ENCODE measurements around the gene IL4I1.
A peak's percentile ranks its signal among the peaks of the same experiment; 100 is the strongest.
"Not testable (repeated sequence)": the region's sequence is repeated elsewhere in the genome, so short reads cannot be mapped to it uniquely, and the experiment has no call there.

IL4I1 gene

DNA sequence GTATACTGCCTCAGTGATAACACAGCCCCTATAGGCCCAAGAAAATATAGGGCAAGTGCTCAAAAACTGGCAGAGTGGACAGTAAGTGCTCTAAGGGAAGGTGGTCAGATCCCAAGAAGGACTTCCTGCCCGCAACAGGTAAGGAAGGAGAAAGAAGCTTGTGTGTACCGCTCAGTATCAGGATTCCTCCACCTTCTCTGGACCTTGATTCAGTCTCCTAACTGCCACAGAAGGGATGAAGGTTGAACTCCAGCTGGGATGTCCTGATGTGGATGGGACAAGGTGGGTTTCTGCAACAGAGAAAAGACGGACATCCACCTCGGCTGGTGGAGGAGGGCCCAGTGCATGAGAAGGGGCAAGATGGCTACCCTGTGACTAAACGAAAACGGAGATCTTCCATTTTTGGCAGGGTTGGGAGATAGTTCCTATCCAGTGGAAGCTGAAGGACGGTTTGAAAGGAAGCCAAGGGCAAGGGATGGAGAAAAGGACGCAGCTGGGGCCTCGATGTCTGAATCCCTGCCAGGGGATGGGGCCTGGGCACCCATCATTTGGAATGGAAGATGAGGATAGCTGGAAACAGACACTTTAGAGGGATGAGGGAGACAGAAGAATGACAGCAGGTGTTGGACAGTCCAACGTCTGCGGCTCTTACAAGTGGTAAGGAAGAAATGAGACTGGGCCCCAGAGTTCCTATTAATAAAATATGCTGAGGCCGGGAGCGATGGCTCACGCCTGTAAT is 31.0 kb upstream of the IL4I1 start:
- H3K36me3 ChIP-seq (ENCODE audit: insufficient read depth, low read length), result peaks cover 88% of the 10 kb centered on the region
- TF ChIP-seq EZH2 (IDR thresholded peaks at IDR 0.05) (no peak), POLR2AphosphoS5 (IDR thresholded peaks at IDR 0.05; ENCODE audit: borderline replicate concordance, low read depth, low read length) (peak; percentile 12; the same call in 1 of the 2 replicates), FOXP2 (optimal IDR thresholded peaks at IDR 0.05; ENCODE audit: control extremely low read depth, extremely low read length, insufficient read depth) (no peak)
- no peaks in the 10 kb centered on the region for H3K9me3 ChIP-seq (ENCODE audit: low read depth, low read length)
- peak overlapping the region; percentile 94 for H3K4me3 ChIP-seq
- H3K9ac ChIP-seq (ENCODE audit: insufficient read length), result peak overlapping the region; percentile 100
- H3K27ac ChIP-seq, result peak overlapping the region; percentile 99
- no peak for DNase-seq (ENCODE audit: low read depth, low spot score)

DNA sequence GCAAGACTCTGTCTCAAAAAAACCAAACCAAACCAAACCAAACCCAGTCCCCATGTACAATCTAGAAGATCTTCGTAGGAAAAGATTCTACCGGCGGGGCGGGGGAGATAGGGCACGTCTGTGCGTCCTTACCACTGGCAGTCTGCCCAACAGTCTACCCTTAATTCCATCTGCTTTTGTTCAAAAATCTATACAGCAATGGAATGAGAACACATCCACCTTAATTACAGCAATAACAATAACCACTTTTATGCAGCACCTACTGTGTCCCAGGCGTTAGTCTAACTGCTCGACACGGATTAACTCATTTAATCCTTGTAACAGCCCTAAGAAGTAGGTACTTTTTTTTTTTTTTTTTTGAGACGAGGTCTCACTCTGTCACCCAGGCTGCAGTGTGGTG is 29.8 kb upstream of the IL4I1 start:
- no peak overlapping the region for H3K27ac ChIP-seq
- no peak overlapping the region for H3K9ac ChIP-seq (ENCODE audit: insufficient read length)
- TF ChIP-seq FOXP2 (optimal IDR thresholded peaks at IDR 0.05; ENCODE audit: control extremely low read depth, extremely low read length, insufficient read depth) (no peak), EZH2 (IDR thresholded peaks at IDR 0.05) (no peak), POLR2AphosphoS5 (IDR thresholded peaks at IDR 0.05; ENCODE audit: borderline replicate concordance, low read depth, low read length) (no peak)
- no peak overlapping the region for H3K4me3 ChIP-seq
- no peak for DNase-seq (ENCODE audit: low read depth, low spot score)
- peaks cover 89% of the 10 kb centered on the region for H3K36me3 ChIP-seq (ENCODE audit: insufficient read depth, low read length)
- H3K9me3 ChIP-seq (ENCODE audit: low read depth, low read length), result no peaks in the 10 kb centered on the region

GRCh38 chr19:49925486-49925885 is 28.8 kb upstream of the IL4I1 start:
- H3K36me3 ChIP-seq (ENCODE audit: insufficient read depth, low read length), result peaks cover 89% of the 10 kb centered on the region

GRCh38 chr19:49924881-49925210 is 28.2 kb upstream of the IL4I1 start:
- peaks cover 86% of the 10 kb centered on the region for H3K36me3 ChIP-seq (ENCODE audit: insufficient read depth, low read length)
- peak overlapping the region; percentile 44 for H3K4me3 ChIP-seq
- H3K9me3 ChIP-seq (ENCODE audit: low read depth, low read length); DNase-seq (ENCODE audit: low read depth, low spot score): not testable (repeated sequence)
- H3K27ac ChIP-seq, result peak overlapping the region; percentile 95
- H3K9ac ChIP-seq (ENCODE audit: insufficient read length), result peak overlapping the region; percentile 68

More at GRCh38 chr19:49925486-49925885, 28.8 kb upstream of the IL4I1 start:
- Histone ChIP-seq H3K27ac (peak overlapping the region; percentile 95; the same call in 1 of the 2 replicates), H3K9ac (ENCODE audit: insufficient read length) (no peak overlapping the region), H3K4me3 (no peak overlapping the region), H3K9me3 (ENCODE audit: low read depth, low read length) (no peaks in the 10 kb centered on the region)
- no peak for DNase-seq (ENCODE audit: low read depth, low spot score)
- TF ChIP-seq EZH2 (IDR thresholded peaks at IDR 0.05) (no peak), FOXP2 (optimal IDR thresholded peaks at IDR 0.05; ENCODE audit: control extremely low read depth, extremely low read length, insufficient read depth) (no peak), POLR2AphosphoS5 (IDR thresholded peaks at IDR 0.05; ENCODE audit: borderline replicate concordance, low read depth, low read length) (no peak)

DNA sequence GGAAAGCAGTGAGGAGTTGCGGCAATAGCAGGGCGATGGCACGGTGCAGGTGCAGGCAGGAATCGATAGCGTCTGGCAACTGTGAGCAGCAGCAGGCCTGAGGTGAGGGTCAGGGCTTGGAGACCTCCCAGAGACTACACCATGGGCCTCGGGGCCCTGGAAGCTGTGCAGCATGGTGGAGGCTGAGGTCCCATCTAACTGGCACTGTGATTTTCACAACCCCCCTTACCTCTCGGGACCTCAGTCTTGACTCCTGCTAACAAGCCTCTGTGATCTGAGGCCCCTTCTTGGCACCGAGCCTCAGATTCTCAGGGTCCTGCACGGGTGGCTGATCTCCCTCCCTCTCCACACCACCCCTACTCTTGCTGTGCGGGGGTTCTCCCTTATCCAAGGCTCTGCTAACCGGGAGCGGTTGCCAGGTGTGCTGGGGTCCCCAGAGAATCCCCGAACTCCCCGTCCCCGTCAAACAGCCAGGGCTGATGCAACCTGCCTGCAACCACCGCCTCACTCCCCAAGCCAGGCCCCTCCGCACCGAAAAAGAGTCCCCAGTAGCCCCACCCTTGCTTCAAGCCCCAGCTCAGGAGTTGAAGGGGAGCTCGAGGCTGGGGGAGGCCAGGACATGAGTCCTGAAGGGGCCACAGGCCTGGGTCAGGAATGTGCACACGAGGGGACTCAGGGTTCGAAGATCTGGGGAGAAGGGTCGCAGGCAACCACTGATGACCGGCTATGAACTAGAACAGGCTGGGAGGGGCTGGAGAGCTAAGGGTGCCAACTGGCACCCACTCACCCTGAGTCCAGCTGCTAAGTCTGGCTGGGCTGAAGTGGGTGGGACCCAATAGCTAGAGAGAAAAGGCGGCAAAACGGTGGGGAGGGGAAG is 27.6 kb upstream of the IL4I1 start:
- Histone ChIP-seq H3K9me3 (ENCODE audit: low read depth, low read length) (no peaks in the 10 kb centered on the region), H3K4me3 (peak overlapping the region; percentile 44), H3K27ac (peak overlapping the region; percentile 95), H3K36me3 (ENCODE audit: insufficient read depth, low read length) (peaks cover 81% of the 10 kb centered on the region), H3K9ac (ENCODE audit: insufficient read length) (peak overlapping the region; percentile 68)
- TF ChIP-seq POLR2AphosphoS5 (IDR thresholded peaks at IDR 0.05; ENCODE audit: borderline replicate concordance, low read depth, low read length) (no peak; the same call in 1 of the 2 replicates), EZH2 (IDR thresholded peaks at IDR 0.05) (no peak), FOXP2 (optimal IDR thresholded peaks at IDR 0.05; ENCODE audit: control extremely low read depth, extremely low read length, insufficient read depth) (no peak)
- DNase-seq (ENCODE audit: low read depth, low spot score), result no peak

GRCh38 chr19:49923055-49924003 is 26.6 kb upstream of the IL4I1 start:
- TF ChIP-seq EZH2 (IDR thresholded peaks at IDR 0.05) (no peak), FOXP2 (optimal IDR thresholded peaks at IDR 0.05; ENCODE audit: control extremely low read depth, extremely low read length, insufficient read depth) (no peak), POLR2AphosphoS5 (IDR thresholded peaks at IDR 0.05; ENCODE audit: borderline replicate concordance, low read depth, low read length) (no peak)
- Histone ChIP-seq H3K4me3 (no peak overlapping the region; the same call in 1 of the 2 replicates), H3K27ac (peak overlapping the region; percentile 95), H3K9me3 (ENCODE audit: low read depth, low read length) (no peaks in the 10 kb centered on the region), H3K36me3 (ENCODE audit: insufficient read depth, low read length) (peaks cover 84% of the 10 kb centered on the region), H3K9ac (ENCODE audit: insufficient read length) (peak overlapping the region; percentile 68)
- no peak for DNase-seq (ENCODE audit: low read depth, low spot score)

DNA sequence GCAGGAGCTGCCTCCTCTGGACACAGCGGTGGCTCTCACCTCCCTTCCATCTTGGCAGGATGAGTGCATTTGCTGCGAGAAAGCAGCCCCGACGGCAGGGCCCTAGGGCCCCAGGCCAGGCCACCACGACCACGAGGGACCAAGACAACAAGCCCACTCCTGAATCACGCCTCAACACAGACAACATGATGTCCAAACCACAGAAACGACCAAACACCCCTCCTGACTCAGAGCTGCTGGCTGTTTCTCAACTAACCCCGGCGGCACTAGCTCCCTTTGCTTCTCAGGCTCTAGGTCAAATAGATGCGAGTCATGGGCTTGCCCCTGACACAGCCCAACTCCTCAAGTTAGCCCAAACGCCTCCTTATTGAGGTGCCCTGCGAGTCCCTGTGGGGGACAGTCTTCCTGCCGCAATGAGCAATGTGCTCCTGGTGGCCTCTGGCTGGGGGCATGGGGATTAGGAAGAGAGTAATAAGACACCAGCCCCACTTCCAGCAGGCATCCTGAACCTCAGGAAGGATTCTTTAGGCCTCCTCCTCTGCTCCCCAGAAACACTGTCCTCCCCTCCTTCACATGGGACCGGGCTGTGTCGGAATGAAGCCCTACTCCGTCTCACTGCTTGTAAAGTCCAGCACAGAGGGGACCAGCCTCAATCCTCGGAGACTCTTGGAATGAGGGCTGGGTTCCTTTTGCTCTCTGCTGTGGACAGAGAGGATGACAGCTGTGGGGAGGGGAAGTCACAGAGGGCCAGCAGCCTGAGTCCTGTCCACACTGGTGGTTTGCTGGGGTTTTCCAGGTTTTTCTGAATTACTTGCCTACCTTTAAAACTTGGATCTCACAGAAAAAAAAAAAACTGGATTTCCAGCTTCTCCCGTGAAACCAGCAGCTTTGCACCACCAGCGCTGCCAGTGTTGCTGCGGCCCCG is 25.4 kb upstream of the IL4I1 start:
- Histone ChIP-seq H3K36me3 (ENCODE audit: insufficient read depth, low read length) (peaks cover 87% of the 10 kb centered on the region), H3K9ac (ENCODE audit: insufficient read length) (no peak overlapping the region), H3K9me3 (ENCODE audit: low read depth, low read length) (no peaks in the 10 kb centered on the region), H3K4me3 (no peak overlapping the region), H3K27ac (peak overlapping the region; percentile 95)
- TF ChIP-seq EZH2 (IDR thresholded peaks at IDR 0.05) (no peak), FOXP2 (optimal IDR thresholded peaks at IDR 0.05; ENCODE audit: control extremely low read depth, extremely low read length, insufficient read depth) (no peak), POLR2AphosphoS5 (IDR thresholded peaks at IDR 0.05; ENCODE audit: borderline replicate concordance, low read depth, low read length) (no peak)
- DNase-seq (ENCODE audit: low read depth, low spot score), result no peak

All from SK-N-MC (cell line).